ENCODE results near the gene PLEKHA5. TPM values are rescaled to one million over a fixed set of nuclear protein-coding genes. Genes with fewer than 3 reads are reported as not detected.

Gene PLEKHA5
- total RNA-seq, 1 donor from 2014 or later: 232 TPM

GRCh38 chr12:19220852-19221466 lies 91.4 kb downstream of the PLEKHA5 start:
- TF ChIP-seq, protein P1, sequence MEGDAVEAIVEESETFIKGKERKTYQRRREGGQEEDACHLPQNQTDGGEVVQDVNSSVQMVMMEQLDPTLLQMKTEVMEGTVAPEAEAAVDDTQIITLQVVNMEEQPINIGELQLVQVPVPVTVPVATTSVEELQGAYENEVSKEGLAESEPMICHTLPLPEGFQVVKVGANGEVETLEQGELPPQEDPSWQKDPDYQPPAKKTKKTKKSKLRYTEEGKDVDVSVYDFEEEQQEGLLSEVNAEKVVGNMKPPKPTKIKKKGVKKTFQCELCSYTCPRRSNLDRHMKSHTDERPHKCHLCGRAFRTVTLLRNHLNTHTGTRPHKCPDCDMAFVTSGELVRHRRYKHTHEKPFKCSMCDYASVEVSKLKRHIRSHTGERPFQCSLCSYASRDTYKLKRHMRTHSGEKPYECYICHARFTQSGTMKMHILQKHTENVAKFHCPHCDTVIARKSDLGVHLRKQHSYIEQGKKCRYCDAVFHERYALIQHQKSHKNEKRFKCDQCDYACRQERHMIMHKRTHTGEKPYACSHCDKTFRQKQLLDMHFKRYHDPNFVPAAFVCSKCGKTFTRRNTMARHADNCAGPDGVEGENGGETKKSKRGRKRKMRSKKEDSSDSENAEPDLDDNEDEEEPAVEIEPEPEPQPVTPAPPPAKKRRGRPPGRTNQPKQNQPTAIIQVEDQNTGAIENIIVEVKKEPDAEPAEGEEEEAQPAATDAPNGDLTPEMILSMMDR (IDR thresholded peaks at IDR 0.05; ENCODE audit: unreplicated experiment): no peak
- Mint-ChIP-seq H3K4me1 (ENCODE audit: low read depth) (peaks cover 35% of the 10 kb centered on the region), H3K36me3 (ENCODE audit: insufficient read depth) (peaks cover 16% of the 10 kb centered on the region), H3K27ac (peak overlapping the region; percentile 44), H3K4me3 (ENCODE audit: low read depth) (no peak overlapping the region), H3K9me3 (ENCODE audit: low read depth) (peaks cover under 1% of the 10 kb centered on the region), H3K27me3 (no peaks in the 10 kb centered on the region)
- no peak for DNase-seq (ENCODE audit: low spot score, unreplicated experiment)

- no peak for DNase-seq (ENCODE audit: low spot score, unreplicated experiment)
- H3K27me3 Mint-ChIP-seq: no peaks in the 10 kb centered on the region
- H3K9me3 Mint-ChIP-seq (ENCODE audit: low read depth): peaks cover 5% of the 10 kb centered on the region
- H3K4me1 Mint-ChIP-seq (ENCODE audit: low read depth): peaks cover 35% of the 10 kb centered on the region
- H3K36me3 Mint-ChIP-seq (ENCODE audit: insufficient read depth): peaks cover 22% of the 10 kb centered on the region
- peak overlapping the region; percentile 79 for H3K27ac Mint-ChIP-seq
- TF ChIP-seq, protein P1 (IDR thresholded peaks at IDR 0.05; ENCODE audit: unreplicated experiment): no peak
- no peak overlapping the region for H3K4me3 Mint-ChIP-seq (ENCODE audit: low read depth)
These were observed 93.0 kb downstream of the PLEKHA5 start for GRCh38 chr12:19222558-19222957.

DNA sequence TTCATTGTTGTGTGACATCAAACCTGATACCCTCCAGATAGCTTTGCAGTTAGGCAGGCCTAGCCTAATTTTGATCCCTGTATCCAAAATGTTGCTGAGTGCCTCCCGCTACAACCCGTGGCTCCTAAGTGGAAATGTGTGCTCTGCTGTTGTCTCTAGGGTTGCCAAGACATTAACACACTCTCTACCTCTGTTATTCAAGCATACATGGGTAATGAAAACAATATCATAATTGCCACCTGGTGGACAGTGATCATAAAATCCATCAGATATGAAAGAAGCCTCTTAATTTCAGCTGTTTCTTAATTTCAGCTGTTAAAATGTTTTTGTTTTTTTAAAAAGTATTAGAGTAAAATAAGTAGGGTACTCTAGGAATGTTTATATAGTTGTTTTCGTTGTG lies 93.5 kb downstream of the PLEKHA5 start:
- no peak overlapping the region for H3K4me3 Mint-ChIP-seq (ENCODE audit: low read depth)
- H3K4me1 Mint-ChIP-seq (ENCODE audit: low read depth): peaks cover 35% of the 10 kb centered on the region
- no peak for DNase-seq (ENCODE audit: low spot score, unreplicated experiment)
- no peaks in the 10 kb centered on the region for H3K27me3 Mint-ChIP-seq
- peaks cover 24% of the 10 kb centered on the region for H3K36me3 Mint-ChIP-seq (ENCODE audit: insufficient read depth)
- TF ChIP-seq, protein P1 (IDR thresholded peaks at IDR 0.05; ENCODE audit: unreplicated experiment): peak; percentile 30
- peak overlapping the region; percentile 79 for H3K27ac Mint-ChIP-seq
- H3K9me3 Mint-ChIP-seq (ENCODE audit: low read depth): peaks cover 6% of the 10 kb centered on the region

GRCh38 chr12:19223695-19224094 lies 94.2 kb downstream of the PLEKHA5 start:
- H3K36me3 Mint-ChIP-seq (ENCODE audit: insufficient read depth): peaks cover 31% of the 10 kb centered on the region
- H3K27ac Mint-ChIP-seq: peak overlapping the region; percentile 43

GRCh38 chr12:19224746-19225145 lies 95.2 kb downstream of the PLEKHA5 start:
- Mint-ChIP-seq H3K27ac (no peak overlapping the region), H3K27me3 (no peaks in the 10 kb centered on the region), H3K36me3 (ENCODE audit: insufficient read depth) (peaks cover 41% of the 10 kb centered on the region), H3K4me1 (ENCODE audit: low read depth) (peaks cover 35% of the 10 kb centered on the region), H3K4me3 (ENCODE audit: low read depth) (no peak overlapping the region), H3K9me3 (ENCODE audit: low read depth) (peaks cover 19% of the 10 kb centered on the region)
- no peak for DNase-seq (ENCODE audit: low spot score, unreplicated experiment)
- TF ChIP-seq, protein P1 (IDR thresholded peaks at IDR 0.05; ENCODE audit: unreplicated experiment): no peak

More at GRCh38 chr12:19223695-19224094, 94.2 kb downstream of the PLEKHA5 start:
- H3K9me3 Mint-ChIP-seq (ENCODE audit: low read depth): peaks cover 10% of the 10 kb centered on the region
- H3K4me3 Mint-ChIP-seq (ENCODE audit: low read depth): no peak overlapping the region
- DNase-seq (ENCODE audit: low spot score, unreplicated experiment): no peak
- TF ChIP-seq, protein P1 (IDR thresholded peaks at IDR 0.05; ENCODE audit: unreplicated experiment): no peak
- peaks cover 37% of the 10 kb centered on the region for H3K4me1 Mint-ChIP-seq (ENCODE audit: low read depth)
- H3K27me3 Mint-ChIP-seq: no peaks in the 10 kb centered on the region
